Activated CD4-positive, CD25-positive, alpha-beta regulatory T cell treated with anti-CD3 and anti-CD28 coated beads, Interleukin-2, amount 50 U/mL, for 16 hours (primary cell): ENCODE measurements around the gene WHRN.

ENCODE experiments used
- DNase-seq: peaks from one replicate; pipeline ENCODE4 v3.0.0-alpha.2; 2020; ENCODE audit warnings: low read depth, low spot score

WHRN gene

GRCh38 chr9:114492991-114493390 is 12.3 kb downstream of the WHRN start:
- no peak for DNase-seq

GRCh38 chr9:114491430-114492003 is 13.8 kb downstream of the WHRN start:
- no peak for DNase-seq

GRCh38 chr9:114489928-114490327 is 15.3 kb downstream of the WHRN start:
- no peak for DNase-seq

- no peak for DNase-seq
These were observed 16.7 kb downstream of the WHRN start for GRCh38 chr9:114488398-114489129.

- peak; percentile 33 for DNase-seq
These were observed 17.5 kb downstream of the WHRN start for GRCh38 chr9:114487607-114488300.

- no peak for DNase-seq
These were observed 18.9 kb downstream of the WHRN start for GRCh38 chr9:114486205-114486963.

GRCh38 chr9:114484854-114485443 is 20.3 kb downstream of the WHRN start:
- no peak for DNase-seq

- DNase-seq: no peak
These were observed 20.9 kb downstream of the WHRN start for GRCh38 chr9:114484215-114484853.

GRCh38 chr9:114483499-114483898 is 21.8 kb downstream of the WHRN start:
- no peak for DNase-seq

GRCh38 chr9:114482593-114482992 is 22.7 kb downstream of the WHRN start:
- DNase-seq: no peak

GRCh38 chr9:114481789-114482188 is 23.5 kb downstream of the WHRN start:
- DNase-seq: no peak

GRCh38 chr9:114480746-114481435 is 24.4 kb downstream of the WHRN start:
- no peak for DNase-seq

GRCh38 chr9:114478871-114479270 is 26.4 kb downstream of the WHRN start:
- DNase-seq: no peak

GRCh38 chr9:114478459-114478858 is 26.8 kb downstream of the WHRN start:
- DNase-seq: no peak

GRCh38 chr9:114477642-114478041 is 27.6 kb downstream of the WHRN start:
- DNase-seq: no peak

GRCh38 chr9:114476891-114477469 is 28.3 kb downstream of the WHRN start:
- no peak for DNase-seq

- DNase-seq: no peak
These were observed 29.7 kb downstream of the WHRN start for GRCh38 chr9:114475412-114476135.

- DNase-seq: no peak
These were observed 30.8 kb downstream of the WHRN start for GRCh38 chr9:114474425-114474824.

- no peak for DNase-seq
These were observed 31.8 kb downstream of the WHRN start for GRCh38 chr9:114473447-114473801.
